WTC11 (cell line): ENCODE results near the gene SPO11. TPM values are rescaled to one million over a fixed set of nuclear protein-coding genes. Genes with fewer than 3 reads are reported as not detected.

Experiments
- ATAC-seq: fragments of 200-7000 bp; cut with Tn5 transposase; 2 replicates; pipeline ENCODE4 v1.10.0; 2021; ENCODE audit warnings: mild to moderate bottlenecking, moderate library complexity
- CTCF ChIA-PET: fragments of 300-600 bp; sonication (Branson Sonifier 250); formaldehyde crosslinking; loops from one replicate; lab custom pipeline; 2021; ENCODE audit warnings: antibody characterized with exemption; lab: Charles Lee
- POLR2A ChIA-PET: fragments of 350-600 bp; sonication (Branson Sonifier 250); formaldehyde crosslinking; loops from one replicate; lab custom pipeline; 2021; ENCODE audit warnings: antibody characterized with exemption; lab: Charles Lee
- DNase-seq: peaks from one replicate; pipeline ENCODE4 v3.0.0; 2021; ENCODE audit warnings: low spot score
- H3K27ac Mint-ChIP-seq: 2 replicates; pipeline ENCODE4 v1.8.0; 2021; ENCODE audit warnings: mixed read lengths
- H3K27me3 Mint-ChIP-seq: 2 replicates; pipeline ENCODE4 v1.8.0; 2021; ENCODE audit warnings: low read depth, mild to moderate bottlenecking, moderate library complexity, mixed read lengths
- H3K36me3 Mint-ChIP-seq: 2 replicates; pipeline ENCODE4 v1.8.0; 2021; ENCODE audit warnings: mixed read lengths
- H3K4me1 Mint-ChIP-seq: 2 replicates; pipeline ENCODE4 v1.8.0; 2022; ENCODE audit warnings: mixed read lengths
- H3K4me3 Mint-ChIP-seq: 2 replicates; pipeline ENCODE4 v1.8.0; 2021; ENCODE audit warnings: mild to moderate bottlenecking, moderate library complexity, mixed read lengths
- H3K9me3 Mint-ChIP-seq: 2 replicates; pipeline ENCODE4 v1.8.0; 2021; ENCODE audit warnings: mixed read lengths
- ATF1 ChIP-seq: sonication (generic); formaldehyde crosslinking; IDR thresholded peaks from 2 replicates; pipeline ENCODE4 v1.8.1; 2023; ENCODE audit warnings: mild to moderate bottlenecking, moderate library complexity, missing genetic modification reagents
- FOXP1 ChIP-seq: sonication (generic); formaldehyde crosslinking; IDR thresholded peaks from 2 replicates; pipeline ENCODE4 v1.8.0; 2022; ENCODE audit warnings: missing genetic modification reagents, mild to moderate bottlenecking, moderate library complexity, borderline replicate concordance
- GTF2I ChIP-seq: fragments of 250-450 bp; sonication (Bioruptor Pico); conservative IDR thresholded peaks from 2 replicates; pipeline ENCODE4 v1.4.0; 2021; ENCODE audit warnings: mild to moderate bottlenecking
- MXD4 ChIP-seq: fragments of 250-450 bp; sonication (Bioruptor Pico); IDR thresholded peaks from 2 replicates; pipeline ENCODE4 v1.8.0; 2021; ENCODE audit warnings: mild to moderate bottlenecking, moderate library complexity, borderline replicate concordance
- NFATC4 ChIP-seq: fragments of 250-450 bp; sonication (Bioruptor Pico); IDR thresholded peaks from 2 replicates; pipeline ENCODE4 v1.9.0; 2021; ENCODE audit warnings: mild to moderate bottlenecking
- NFE2L1 ChIP-seq: sonication (generic); formaldehyde crosslinking; IDR thresholded peaks from 2 replicates; pipeline ENCODE4 v1.8.1; 2023; ENCODE audit warnings: missing genetic modification reagents
- NR1H2 ChIP-seq: sonication (generic); formaldehyde crosslinking; IDR thresholded peaks from 2 replicates; pipeline ENCODE4 v1.9.0; 2021; ENCODE audit warnings: mild to moderate bottlenecking, moderate library complexity, missing genetic modification reagents
- SMAD4 ChIP-seq: sonication (generic); formaldehyde crosslinking; IDR thresholded peaks from 2 replicates; pipeline ENCODE4 v1.8.0; 2022; ENCODE audit warnings: mild to moderate bottlenecking, missing genetic modification reagents
- ZNF396 ChIP-seq: fragments of 250-450 bp; sonication (Bioruptor Pico); IDR thresholded peaks from 2 replicates; pipeline ENCODE4 v1.8.0; 2021; ENCODE audit warnings: mild to moderate bottlenecking, moderate library complexity, borderline replicate concordance
- ZNF416 ChIP-seq: fragments of 250-450 bp; sonication (Bioruptor Pico); IDR thresholded peaks from 2 replicates; pipeline ENCODE4 v1.9.0; 2021; ENCODE audit warnings: mild to moderate bottlenecking, inconsistent platforms
- total RNA-seq: library from RNA; stranded (reverse); gene quantifications from 3 replicates; pipeline ENCODE4 v1.2.3, GENCODE V29; 2021
- TF ChIP-seq, protein P1 (sequence below): sonication (generic); formaldehyde crosslinking; IDR thresholded peaks from 2 replicates; pipeline ENCODE4 v1.8.0; 2023; ENCODE audit warnings: missing genetic modification reagents, mild to moderate bottlenecking, borderline replicate concordance
- TF ChIP-seq, protein P2 (sequence below): sonication (generic); formaldehyde crosslinking; IDR thresholded peaks from 2 replicates; pipeline ENCODE4 v1.8.0; 2023; ENCODE audit warnings: mild to moderate bottlenecking, missing genetic modification reagents
- TF ChIP-seq, protein P3 (sequence below): fragments of 250-450 bp; sonication (Bioruptor Pico); IDR thresholded peaks from 2 replicates; pipeline ENCODE4 v1.9.0; 2021; ENCODE audit warnings: moderate library complexity, mild to moderate bottlenecking, inconsistent platforms, borderline replicate concordance
- TF ChIP-seq, protein P4 (sequence below): sonication (generic); formaldehyde crosslinking; IDR thresholded peaks from 2 replicates; pipeline ENCODE4 v1.8.1; 2023; ENCODE audit warnings: mild to moderate bottlenecking, missing genetic modification reagents, moderate library complexity
- TF ChIP-seq, protein P5 (sequence below): sonication (generic); formaldehyde crosslinking; IDR thresholded peaks from 2 replicates; pipeline ENCODE4 v1.8.1; 2023; ENCODE audit warnings: mild to moderate bottlenecking, moderate library complexity, missing genetic modification reagents
- TF ChIP-seq, protein P6 (sequence below): sonication (generic); formaldehyde crosslinking; IDR thresholded peaks from 2 replicates; pipeline ENCODE4 v1.8.1; 2022; ENCODE audit warnings: low read depth, mild to moderate bottlenecking, moderate library complexity, missing genetic modification reagents, borderline replicate concordance
- TF ChIP-seq, protein P7 (sequence below): sonication (generic); formaldehyde crosslinking; IDR thresholded peaks from 2 replicates; pipeline ENCODE4 v1.8.1; 2023; ENCODE audit warnings: mild to moderate bottlenecking, missing genetic modification reagents
- TF ChIP-seq, protein P8 (sequence below): sonication (generic); formaldehyde crosslinking; IDR thresholded peaks from 2 replicates; pipeline ENCODE4 v1.8.0; 2022; ENCODE audit warnings: mild to moderate bottlenecking, missing genetic modification reagents
- TF ChIP-seq, protein P9 (sequence below): sonication (generic); formaldehyde crosslinking; IDR thresholded peaks from 2 replicates; pipeline ENCODE4 v1.8.1; 2022; ENCODE audit warnings: low read depth, missing genetic modification reagents, borderline replicate concordance

Gene SPO11
- total RNA-seq, 1 experiment from 2014 or later = not detected

DNA sequence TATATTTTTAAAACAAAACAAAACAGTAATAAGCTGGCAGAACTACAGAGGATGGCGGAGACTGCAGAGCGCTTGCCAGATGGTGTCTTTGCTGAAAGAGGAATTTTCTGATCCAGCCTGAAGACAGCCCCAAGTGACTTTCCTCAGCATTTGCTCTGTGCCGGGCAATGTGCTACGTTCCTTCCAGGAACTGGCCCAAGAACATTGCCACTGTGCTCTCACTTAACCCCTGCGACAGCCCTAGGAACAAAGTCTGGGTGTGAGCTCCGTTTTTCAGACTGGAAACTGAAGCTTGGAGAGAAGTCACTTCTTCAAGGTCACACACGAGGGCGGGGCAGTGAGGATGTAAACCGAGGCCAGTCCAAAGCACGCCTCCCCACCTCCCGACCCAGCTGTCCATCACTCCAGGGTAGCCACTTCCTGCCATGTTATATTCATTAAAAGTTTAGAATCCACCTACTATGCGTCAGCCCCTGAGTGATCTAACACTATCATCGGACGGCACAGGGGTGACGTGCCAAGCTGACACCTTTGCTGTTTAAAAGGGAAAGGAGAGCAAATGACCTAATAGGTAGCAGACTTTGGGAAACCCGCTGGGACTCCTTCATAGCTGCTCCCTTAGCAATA lies 40.8 kb upstream of the SPO11 start (continued):
- TF ChIP-seq, protein P1, sequence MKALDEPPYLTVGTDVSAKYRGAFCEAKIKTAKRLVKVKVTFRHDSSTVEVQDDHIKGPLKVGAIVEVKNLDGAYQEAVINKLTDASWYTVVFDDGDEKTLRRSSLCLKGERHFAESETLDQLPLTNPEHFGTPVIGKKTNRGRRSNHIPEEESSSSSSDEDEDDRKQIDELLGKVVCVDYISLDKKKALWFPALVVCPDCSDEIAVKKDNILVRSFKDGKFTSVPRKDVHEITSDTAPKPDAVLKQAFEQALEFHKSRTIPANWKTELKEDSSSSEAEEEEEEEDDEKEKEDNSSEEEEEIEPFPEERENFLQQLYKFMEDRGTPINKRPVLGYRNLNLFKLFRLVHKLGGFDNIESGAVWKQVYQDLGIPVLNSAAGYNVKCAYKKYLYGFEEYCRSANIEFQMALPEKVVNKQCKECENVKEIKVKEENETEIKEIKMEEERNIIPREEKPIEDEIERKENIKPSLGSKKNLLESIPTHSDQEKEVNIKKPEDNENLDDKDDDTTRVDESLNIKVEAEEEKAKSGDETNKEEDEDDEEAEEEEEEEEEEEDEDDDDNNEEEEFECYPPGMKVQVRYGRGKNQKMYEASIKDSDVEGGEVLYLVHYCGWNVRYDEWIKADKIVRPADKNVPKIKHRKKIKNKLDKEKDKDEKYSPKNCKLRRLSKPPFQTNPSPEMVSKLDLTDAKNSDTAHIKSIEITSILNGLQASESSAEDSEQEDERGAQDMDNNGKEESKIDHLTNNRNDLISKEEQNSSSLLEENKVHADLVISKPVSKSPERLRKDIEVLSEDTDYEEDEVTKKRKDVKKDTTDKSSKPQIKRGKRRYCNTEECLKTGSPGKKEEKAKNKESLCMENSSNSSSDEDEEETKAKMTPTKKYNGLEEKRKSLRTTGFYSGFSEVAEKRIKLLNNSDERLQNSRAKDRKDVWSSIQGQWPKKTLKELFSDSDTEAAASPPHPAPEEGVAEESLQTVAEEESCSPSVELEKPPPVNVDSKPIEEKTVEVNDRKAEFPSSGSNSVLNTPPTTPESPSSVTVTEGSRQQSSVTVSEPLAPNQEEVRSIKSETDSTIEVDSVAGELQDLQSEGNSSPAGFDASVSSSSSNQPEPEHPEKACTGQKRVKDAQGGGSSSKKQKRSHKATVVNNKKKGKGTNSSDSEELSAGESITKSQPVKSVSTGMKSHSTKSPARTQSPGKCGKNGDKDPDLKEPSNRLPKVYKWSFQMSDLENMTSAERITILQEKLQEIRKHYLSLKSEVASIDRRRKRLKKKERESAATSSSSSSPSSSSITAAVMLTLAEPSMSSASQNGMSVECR (CRISPR knock-in tag) = no peak
- TF ChIP-seq ZNF396 (no peak), GTF2I (no peak)

DNA sequence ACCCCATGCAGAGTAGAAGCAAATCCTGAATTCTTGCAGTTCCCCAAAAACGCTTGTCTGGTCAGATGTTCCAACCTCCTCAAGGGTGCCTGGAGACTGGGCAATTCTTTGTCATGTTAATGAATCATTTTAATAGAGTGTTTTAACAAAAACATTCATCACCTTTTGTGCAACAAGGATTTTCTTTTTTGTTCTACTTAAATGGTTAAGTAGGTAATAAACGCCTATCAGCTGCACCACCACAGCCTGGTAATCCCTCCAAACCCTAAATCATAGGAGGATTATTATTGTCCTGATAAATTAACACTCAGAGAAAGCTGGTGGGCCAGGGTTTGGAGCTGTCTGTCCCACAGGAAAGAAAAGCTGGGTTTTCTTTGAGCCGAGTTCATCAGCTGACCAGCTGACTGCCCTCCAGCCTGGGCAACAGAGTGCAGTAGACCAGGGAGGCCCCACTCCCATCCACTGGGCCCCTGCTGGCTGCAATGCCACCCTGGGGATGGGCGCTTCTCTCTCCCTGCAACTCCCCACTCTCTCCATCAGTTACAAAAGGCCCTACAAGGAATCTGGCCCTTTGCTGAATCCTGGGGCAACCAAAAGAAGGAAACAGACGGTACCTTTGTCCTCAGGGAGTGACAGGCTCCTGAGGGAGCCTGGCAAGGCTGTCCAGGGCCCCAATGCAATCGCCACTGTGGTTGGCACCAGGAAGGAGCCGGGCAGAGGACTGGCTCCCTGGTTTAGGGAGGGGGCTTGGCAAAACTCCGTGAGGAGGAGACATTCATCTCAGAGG lies 40.0 kb upstream of the SPO11 start:
- CTCF ChIA-PET = interaction anchor here (1.0 to 2.6 kb wide), 7 partner anchors 16 to 199 kb away, joined by 3 to 11 read pairs (median 6); partner anchors contain the start of gene SPO11
- no peak for ATAC-seq
- H3K9me3 Mint-ChIP-seq = no peaks in the 10 kb centered on the region
- no peak overlapping the region for H3K4me3 Mint-ChIP-seq
- DNase-seq = no peak
- H3K36me3 Mint-ChIP-seq = no peaks in the 10 kb centered on the region
- peaks cover 45% of the 10 kb centered on the region for H3K4me1 Mint-ChIP-seq
- TF ChIP-seq NFE2L1 (CRISPR knock-in tag) (no peak), NR1H2 (CRISPR knock-in tag) (no peak), ATF1 (CRISPR knock-in tag) (no peak), ZNF396 (no peak), FOXP1 (CRISPR knock-in tag) (no peak), NFATC4 (CRISPR knock-in tag) (no peak), ZNF416 (CRISPR knock-in tag) (no peak), SMAD4 (CRISPR knock-in tag) (no peak), MXD4 (CRISPR knock-in tag) (no peak)
- TF ChIP-seq, protein P2, sequence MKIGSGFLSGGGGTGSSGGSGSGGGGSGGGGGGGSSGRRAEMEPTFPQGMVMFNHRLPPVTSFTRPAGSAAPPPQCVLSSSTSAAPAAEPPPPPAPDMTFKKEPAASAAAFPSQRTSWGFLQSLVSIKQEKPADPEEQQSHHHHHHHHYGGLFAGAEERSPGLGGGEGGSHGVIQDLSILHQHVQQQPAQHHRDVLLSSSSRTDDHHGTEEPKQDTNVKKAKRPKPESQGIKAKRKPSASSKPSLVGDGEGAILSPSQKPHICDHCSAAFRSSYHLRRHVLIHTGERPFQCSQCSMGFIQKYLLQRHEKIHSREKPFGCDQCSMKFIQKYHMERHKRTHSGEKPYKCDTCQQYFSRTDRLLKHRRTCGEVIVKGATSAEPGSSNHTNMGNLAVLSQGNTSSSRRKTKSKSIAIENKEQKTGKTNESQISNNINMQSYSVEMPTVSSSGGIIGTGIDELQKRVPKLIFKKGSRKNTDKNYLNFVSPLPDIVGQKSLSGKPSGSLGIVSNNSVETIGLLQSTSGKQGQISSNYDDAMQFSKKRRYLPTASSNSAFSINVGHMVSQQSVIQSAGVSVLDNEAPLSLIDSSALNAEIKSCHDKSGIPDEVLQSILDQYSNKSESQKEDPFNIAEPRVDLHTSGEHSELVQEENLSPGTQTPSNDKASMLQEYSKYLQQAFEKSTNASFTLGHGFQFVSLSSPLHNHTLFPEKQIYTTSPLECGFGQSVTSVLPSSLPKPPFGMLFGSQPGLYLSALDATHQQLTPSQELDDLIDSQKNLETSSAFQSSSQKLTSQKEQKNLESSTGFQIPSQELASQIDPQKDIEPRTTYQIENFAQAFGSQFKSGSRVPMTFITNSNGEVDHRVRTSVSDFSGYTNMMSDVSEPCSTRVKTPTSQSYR (CRISPR knock-in tag) = no peak
- TF ChIP-seq, protein P3, sequence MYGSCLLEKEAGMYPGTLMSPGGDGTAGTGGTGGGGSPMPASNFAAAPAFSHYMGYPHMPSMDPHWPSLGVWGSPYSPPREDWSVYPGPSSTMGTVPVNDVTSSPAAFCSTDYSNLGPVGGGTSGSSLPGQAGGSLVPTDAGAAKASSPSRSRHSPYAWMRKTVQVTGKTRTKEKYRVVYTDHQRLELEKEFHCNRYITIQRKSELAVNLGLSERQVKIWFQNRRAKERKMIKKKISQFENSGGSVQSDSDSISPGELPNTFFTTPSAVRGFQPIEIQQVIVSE = no peak
- TF ChIP-seq, protein P4, sequence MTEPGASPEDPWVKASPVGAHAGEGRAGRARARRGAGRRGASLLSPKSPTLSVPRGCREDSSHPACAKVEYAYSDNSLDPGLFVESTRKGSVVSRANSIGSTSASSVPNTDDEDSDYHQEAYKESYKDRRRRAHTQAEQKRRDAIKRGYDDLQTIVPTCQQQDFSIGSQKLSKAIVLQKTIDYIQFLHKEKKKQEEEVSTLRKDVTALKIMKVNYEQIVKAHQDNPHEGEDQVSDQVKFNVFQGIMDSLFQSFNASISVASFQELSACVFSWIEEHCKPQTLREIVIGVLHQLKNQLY (CRISPR knock-in tag) = no peak
- TF ChIP-seq, protein P5, sequence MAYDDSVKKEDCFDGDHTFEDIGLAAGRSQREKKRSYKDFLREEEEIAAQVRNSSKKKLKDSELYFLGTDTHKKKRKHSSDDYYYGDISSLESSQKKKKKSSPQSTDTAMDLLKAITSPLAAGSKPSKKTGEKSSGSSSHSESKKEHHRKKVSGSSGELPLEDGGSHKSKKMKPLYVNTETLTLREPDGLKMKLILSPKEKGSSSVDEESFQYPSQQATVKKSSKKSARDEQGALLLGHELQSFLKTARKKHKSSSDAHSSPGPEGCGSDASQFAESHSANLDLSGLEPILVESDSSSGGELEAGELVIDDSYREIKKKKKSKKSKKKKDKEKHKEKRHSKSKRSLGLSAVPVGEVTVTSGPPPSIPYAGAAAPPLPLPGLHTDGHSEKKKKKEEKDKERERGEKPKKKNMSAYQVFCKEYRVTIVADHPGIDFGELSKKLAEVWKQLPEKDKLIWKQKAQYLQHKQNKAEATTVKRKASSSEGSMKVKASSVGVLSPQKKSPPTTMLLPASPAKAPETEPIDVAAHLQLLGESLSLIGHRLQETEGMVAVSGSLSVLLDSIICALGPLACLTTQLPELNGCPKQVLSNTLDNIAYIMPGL (CRISPR knock-in tag) = no peak
- TF ChIP-seq, protein P6, sequence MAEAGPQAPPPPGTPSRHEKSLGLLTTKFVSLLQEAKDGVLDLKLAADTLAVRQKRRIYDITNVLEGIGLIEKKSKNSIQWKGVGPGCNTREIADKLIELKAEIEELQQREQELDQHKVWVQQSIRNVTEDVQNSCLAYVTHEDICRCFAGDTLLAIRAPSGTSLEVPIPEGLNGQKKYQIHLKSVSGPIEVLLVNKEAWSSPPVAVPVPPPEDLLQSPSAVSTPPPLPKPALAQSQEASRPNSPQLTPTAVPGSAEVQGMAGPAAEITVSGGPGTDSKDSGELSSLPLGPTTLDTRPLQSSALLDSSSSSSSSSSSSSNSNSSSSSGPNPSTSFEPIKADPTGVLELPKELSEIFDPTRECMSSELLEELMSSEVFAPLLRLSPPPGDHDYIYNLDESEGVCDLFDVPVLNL (CRISPR knock-in tag) = no peak
- TF ChIP-seq, protein P7, sequence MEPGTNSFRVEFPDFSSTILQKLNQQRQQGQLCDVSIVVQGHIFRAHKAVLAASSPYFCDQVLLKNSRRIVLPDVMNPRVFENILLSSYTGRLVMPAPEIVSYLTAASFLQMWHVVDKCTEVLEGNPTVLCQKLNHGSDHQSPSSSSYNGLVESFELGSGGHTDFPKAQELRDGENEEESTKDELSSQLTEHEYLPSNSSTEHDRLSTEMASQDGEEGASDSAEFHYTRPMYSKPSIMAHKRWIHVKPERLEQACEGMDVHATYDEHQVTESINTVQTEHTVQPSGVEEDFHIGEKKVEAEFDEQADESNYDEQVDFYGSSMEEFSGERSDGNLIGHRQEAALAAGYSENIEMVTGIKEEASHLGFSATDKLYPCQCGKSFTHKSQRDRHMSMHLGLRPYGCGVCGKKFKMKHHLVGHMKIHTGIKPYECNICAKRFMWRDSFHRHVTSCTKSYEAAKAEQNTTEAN (CRISPR knock-in tag) = no peak
- TF ChIP-seq, protein P8, sequence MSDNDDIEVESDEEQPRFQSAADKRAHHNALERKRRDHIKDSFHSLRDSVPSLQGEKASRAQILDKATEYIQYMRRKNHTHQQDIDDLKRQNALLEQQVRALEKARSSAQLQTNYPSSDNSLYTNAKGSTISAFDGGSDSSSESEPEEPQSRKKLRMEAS (CRISPR knock-in tag) = no peak
- TF ChIP-seq, protein P9, sequence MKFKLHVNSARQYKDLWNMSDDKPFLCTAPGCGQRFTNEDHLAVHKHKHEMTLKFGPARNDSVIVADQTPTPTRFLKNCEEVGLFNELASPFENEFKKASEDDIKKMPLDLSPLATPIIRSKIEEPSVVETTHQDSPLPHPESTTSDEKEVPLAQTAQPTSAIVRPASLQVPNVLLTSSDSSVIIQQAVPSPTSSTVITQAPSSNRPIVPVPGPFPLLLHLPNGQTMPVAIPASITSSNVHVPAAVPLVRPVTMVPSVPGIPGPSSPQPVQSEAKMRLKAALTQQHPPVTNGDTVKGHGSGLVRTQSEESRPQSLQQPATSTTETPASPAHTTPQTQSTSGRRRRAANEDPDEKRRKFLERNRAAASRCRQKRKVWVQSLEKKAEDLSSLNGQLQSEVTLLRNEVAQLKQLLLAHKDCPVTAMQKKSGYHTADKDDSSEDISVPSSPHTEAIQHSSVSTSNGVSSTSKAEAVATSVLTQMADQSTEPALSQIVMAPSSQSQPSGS (CRISPR knock-in tag) = no peak
- TF ChIP-seq, all 79 proteins: peak for 0
- no peak overlapping the region for H3K27ac Mint-ChIP-seq
- POLR2A ChIA-PET = no interaction called here
- H3K27me3 Mint-ChIP-seq = peaks cover 4% of the 10 kb centered on the region
